CD4-positive, alpha-beta T cell treated with Interleukin-2 at 100 ng/mL for 4 hours (primary cell): Measurements from ENCODE around the gene REXO4.
"Not testable (repeated sequence)": the region's sequence is repeated elsewhere in the genome, so short reads cannot be mapped to it uniquely, and the experiment has no call there.

ENCODE experiments used
- DNase-seq: peaks from one replicate; pipeline ENCODE4 v3.0.0-alpha.2; 2020; ENCODE audit warnings: low spot score

Gene REXO4

GRCh38 chr9:133387680-133388079 is 30.1 kb downstream of the REXO4 start:
- no peak for DNase-seq

GRCh38 chr9:133386338-133386737 is 31.5 kb downstream of the REXO4 start:
- DNase-seq: no peak

DNA sequence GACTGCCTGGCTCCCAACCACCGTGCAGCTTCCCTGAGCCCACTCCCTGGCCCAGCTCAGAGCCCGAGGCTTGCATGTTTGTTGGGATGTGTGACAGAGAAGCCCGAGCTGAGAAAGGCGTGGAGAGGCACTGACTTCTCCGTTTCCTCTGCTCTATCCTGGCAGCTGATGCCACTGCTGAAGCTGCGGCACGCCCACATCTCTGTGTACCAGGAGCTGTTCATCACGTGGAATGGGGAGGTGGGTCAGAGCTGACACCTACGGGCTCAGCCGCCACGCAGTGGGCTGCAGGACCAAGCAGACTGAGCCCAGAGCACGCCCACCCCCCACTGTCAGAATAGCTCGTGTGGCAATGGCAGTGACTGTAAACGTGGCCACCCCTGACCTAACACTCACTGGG is 32.4 kb downstream of the REXO4 start:
- no peak for DNase-seq

DNA sequence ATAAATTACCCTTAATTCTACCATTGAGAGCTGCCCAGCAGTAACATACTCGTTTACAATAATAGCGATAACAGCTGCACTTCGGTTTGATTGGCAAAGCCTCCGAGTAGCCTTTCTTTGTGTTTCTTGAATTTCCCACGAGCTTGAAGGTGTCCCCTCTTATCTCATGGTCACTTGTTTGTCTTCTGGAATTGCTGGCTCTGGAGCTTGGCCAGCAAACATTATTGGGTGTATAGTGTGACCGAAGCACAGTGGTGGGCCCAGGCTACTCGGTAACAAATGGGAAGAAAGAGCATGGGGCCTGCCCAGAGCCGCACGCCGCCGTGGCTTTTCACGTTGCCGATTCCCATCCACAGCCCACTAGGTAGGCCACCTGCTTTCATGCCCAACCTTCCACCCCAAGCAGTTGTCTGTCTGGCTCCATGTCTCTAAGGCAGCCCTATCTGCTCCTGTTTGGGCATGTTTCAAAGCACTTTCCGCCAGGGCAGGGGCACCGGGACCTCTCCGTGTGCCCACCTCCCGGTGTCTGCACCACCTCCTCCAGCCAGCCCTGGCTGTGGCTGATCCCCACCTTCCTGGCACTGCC is 33.0 kb downstream of the REXO4 start:
- DNase-seq: no peak

DNA sequence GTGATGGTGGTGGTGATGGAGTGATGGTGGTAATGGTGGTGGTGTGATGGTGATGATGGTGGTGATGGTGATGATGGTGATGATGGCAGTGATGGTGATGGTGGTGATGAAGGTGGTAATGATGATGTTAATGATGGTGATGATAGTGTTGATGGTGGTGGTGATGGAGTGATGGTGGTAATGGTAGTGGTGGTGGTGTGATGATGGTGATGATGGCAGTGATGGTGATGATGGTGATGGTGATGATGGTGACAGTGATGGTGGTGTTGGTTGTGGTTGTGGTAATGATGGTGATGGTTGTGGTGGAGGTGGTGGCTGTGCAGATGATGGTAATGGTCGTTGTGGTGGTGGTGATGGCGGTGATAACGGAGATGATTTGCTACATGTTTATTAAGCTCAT is 34.4 kb downstream of the REXO4 start:
- no peak for DNase-seq

- DNase-seq: no peak
These were observed 35.2 kb downstream of the REXO4 start for GRCh38 chr9:133382507-133383141.

DNA sequence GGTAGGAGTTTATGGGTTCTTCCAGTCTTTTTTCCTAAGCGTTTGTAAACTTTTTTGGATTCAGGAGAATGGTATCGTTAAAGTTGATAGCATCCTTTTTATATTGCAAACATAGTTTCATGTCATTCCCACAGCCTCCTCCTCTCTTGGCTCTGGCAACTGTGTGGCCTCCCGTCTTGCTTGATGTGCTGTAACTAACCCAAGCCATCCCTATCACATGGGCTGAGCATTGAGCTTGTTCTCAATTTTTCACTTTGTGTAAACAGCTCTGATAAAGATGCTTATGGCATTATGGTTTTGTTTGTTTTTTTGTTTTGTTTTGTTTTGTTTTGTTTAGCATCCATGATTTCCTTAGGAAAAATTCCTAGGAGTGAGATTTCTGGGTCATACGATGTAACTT is 37.1 kb downstream of the REXO4 start:
- DNase-seq: no peak

GRCh38 chr9:133379153-133380086 is 38.4 kb downstream of the REXO4 start:
- DNase-seq: no peak

DNA sequence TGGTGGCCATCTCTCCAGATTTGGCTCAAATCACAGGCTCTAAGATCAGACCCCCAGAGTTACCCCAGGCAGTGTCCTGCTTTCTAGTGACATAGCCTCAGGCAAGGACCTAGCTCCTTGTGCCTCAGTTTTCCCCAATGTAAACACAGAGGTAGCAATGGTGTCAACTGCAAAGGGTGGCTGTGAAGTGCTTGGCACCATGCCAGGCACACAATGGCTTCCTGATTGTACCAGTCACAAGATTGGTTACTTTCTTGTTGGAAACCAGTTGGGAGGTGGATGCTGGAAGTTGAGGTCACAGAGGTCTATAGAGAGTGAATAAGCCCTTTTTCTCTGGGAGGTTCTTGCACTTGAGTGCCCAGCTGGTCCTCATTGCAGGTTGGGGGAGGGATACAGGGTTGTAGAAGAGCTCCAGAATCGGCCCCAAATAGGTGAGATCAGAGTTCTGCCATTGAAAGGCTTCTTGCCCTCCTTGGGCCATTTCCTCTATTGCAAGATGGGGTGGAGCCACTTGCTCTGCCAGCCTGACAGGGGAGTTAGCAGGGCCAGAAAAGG is 39.3 kb downstream of the REXO4 start:
- no peak for DNase-seq

DNA sequence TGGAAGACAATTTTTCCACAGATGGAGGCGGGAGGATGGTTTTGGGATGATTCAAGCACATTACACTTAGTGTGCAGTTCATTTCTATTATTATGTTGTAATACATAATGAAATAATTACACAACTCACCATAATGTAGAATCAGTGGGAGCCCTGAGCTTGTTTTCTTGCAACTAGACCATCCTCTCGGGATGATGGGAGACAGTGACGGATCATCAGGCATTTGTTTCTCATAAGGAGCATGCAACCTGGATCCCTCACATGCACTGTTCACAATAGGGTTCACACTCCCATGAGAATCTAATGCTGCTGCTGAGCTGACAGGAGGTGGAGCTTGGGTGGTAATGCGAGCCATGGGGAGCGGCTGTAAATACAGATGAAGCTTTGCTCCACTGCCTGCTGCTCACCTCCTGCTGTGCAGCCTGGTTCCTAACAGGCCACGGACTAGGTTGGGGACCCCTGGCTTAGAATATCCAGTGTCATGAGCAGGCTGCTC is 40.0 kb downstream of the REXO4 start:
- DNase-seq: no peak

- not testable (repeated sequence) for DNase-seq
These were observed 40.5 kb downstream of the REXO4 start for GRCh38 chr9:133377280-133377679.

- peak; percentile 95 for DNase-seq
These were observed 41.8 kb downstream of the REXO4 start, which contains the start of the genes STKLD1 and SURF4 for GRCh38 chr9:133375724-133376654. TSS of gene STKLD1 (plus strand) at chr9:133376366. CDS start at chr9:133376474, 108 bp downstream. TSS of gene SURF4 (minus strand) at chr9:133376060. CDS start at chr9:133375969, 91 bp downstream.

DNA sequence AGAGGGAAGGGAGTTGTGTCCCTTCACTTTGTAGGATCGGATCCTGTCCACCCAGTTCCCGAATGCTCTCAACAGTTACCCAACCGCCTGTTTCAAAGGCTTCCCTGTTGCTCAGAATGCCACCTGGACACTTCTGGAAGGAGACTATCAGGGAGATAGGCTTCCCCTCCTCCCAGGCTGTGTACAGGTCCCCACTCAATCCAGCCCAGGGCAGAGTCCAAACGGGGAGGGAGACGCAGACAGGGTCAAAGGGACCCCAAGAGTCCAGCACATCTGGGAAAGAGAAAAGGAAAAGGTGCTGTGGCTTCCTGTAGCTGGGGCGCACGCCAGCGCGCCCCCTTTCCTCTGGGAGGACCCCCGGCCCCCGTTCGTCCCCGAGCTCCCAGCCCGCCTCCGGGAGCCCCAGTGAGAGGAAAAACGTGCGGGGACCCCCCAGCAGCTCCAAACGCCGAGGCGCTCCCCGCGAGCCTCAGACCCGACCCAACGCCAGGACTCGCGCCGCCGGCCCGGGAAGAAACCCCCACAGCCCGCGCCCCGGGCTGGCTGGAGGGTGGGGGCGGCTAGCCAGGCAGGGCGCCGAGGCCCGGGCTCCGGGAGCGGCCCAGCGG is 42.6 kb downstream of the REXO4 start:
- DNase-seq: no peak

DNA sequence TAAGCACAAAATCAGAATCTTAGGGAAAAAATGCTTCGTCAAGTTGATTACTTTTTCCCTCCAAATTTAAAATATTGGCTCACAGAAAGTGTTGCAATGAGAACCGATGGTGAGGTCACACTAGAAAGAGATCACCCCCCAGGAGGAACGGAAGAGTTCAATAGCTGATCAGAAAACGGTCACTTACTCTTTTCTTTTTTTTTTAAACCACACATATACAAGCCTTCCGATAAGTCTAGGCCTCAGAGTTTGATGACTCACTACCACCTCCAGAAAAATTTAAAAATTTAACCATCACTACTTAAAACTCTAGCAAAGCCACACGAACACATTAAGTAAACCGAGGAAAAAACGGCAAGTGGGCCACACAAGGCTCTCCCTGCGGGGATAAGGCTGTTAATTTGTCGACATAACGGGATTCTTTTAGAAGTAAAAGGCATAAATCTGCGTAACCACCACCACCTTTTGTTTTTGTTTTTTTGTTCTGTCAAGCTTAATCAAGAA is 43.1 kb downstream of the REXO4 start:
- DNase-seq: peak; percentile 67

- DNase-seq: no peak
These were observed 45.7 kb downstream of the REXO4 start for GRCh38 chr9:133372144-133372543.

DNA sequence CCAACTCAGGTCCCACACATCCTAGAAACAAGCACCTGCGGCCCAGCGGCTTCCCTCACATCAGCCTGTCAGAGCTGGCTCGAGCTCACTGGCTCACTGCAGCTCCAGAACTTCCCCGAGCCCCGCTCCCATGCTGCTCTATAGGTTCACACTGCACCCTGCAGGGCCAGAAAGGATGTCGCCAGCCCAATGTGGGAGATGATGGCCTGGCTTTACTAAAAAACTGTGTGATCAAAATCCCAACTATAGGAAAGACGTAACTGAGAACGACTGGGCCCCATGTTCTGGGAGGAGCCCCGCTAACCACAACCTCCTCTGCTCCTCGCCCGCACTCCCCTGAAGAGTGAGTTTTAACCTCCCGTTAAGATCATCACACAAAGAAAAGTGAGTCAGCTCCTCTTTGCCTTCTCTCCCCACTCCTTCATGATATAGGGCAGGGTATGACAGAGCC is 46.5 kb downstream of the REXO4 start:
- DNase-seq: peak; percentile 81

GRCh38 chr9:133370685-133371084 is 47.1 kb downstream of the REXO4 start:
- DNase-seq: peak; percentile 72

DNA sequence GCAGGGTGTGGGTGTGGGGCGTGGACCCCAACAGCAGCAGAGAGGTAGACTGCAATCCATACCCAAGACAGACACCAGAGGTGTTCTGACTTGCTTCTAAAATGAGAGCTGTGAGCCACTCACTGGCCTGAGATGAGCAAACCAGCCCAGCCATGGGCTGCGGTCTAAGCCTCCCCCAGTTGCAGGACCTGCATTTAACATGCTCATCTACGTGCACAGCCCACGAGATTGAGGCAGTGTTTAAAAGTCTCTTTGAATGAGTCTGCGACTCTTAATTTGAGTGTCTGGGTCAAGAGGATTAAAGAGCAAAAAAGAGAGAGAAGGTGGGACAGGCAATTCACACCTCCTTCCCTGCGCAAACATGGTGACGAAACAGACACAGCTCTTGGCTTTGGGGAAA is 47.9 kb downstream of the REXO4 start:
- DNase-seq: no peak

GRCh38 chr9:133369422-133369821 is 48.4 kb downstream of the REXO4 start:
- no peak for DNase-seq

DNA sequence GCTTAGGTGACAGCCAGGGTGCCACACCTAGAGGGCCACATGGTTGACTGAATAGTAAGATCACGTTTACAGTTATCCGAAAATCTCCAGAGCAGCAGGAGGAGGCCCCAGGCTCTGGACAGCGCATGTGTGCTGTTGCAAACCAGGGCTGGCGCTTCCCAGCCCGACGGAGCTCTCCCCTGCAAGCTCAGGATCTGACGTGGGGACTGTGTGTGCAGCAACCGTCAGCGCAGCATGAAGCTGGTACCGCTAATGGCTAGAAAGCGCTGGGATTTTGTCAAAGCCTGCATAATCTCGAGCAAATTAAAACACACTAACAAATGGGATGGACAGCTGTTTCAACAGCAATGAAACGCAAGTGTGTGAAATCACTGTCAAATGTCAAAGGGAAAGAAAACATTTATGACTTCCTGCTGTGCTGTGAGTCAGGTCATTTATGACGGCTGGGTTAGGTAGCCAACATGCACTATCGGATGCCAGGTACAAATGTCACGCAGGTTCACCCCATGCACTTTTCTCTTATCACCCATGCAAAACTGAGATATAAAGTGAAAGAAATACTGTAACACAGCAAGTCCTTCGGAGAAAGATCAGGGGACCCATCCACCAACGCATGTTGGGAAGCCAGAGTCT is 49.4 kb downstream of the REXO4 start:
- DNase-seq: no peak
